ENCODE measurements around the gene SLC39A10.

Gene SLC39A10

DNA sequence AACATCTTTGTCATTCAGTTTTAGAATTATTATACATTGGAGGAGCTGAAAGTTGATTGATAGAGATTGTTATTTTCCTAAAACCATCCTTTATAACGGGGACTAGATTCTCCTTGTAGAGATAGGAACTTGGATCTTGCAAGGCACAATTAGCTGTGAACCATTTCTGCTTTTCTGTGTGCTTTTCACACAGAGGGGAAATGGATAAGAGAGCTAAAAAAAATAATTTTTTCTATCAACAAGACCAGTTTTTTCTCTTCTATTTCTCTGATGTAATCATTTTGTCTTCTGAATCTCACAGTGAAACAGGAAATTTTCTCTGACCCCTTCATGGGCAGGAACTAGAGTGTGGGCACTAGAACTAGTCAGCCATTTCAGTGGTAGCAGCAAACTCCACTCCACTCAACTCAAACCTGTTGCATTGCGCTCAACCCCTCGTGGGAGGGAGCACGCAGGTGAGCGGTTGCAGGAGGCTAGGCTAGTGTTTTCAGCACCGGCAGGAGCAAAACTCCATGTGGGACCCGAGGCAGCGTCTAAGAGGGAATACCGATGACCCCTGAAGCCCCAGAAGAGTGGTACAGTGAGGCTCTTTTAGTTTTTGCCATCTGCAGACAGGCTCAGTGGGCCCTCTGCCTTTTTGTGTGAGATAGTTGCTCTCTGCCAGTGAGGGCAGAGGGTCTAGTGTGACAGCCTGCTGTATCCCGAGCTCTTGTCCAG, 24.0 kb upstream of the SLC39A10 start:
- no peaks in the 10 kb centered on the region for H3K27me3 ChIP-seq
- H3K4me1 ChIP-seq (ENCODE audit: control insufficient read depth in 1 of 2, insufficient read depth in 1 of 2, low read depth in 1 of 2, low read length in 1 of 2) = no peaks in the 10 kb centered on the region
- no peak overlapping the region for H3K4me3 ChIP-seq (ENCODE audit: low read depth in 1 of 2, low read length in 1 of 2)
- no peaks in the 10 kb centered on the region for H3K36me3 ChIP-seq
- no peak overlapping the region for H3K27ac ChIP-seq
- H3K9me3 ChIP-seq = no peaks in the 10 kb centered on the region
- no peak for TF ChIP-seq CTCF (IDR thresholded peaks at IDR 0.05)

GRCh38 chr2:195633573-195633870, 23.5 kb upstream of the SLC39A10 start:
- H3K27ac ChIP-seq = no peak overlapping the region
- no peak for TF ChIP-seq CTCF (IDR thresholded peaks at IDR 0.05)
- H3K36me3 ChIP-seq = no peaks in the 10 kb centered on the region
- no peaks in the 10 kb centered on the region for H3K4me1 ChIP-seq (ENCODE audit: control insufficient read depth in 1 of 2, insufficient read depth in 1 of 2, low read depth in 1 of 2, low read length in 1 of 2)
- no peaks in the 10 kb centered on the region for H3K27me3 ChIP-seq
- no peak overlapping the region for H3K4me3 ChIP-seq (ENCODE audit: low read depth in 1 of 2, low read length in 1 of 2)
- H3K9me3 ChIP-seq = no peaks in the 10 kb centered on the region

GRCh38 chr2:195633974-195634373, 23.1 kb upstream of the SLC39A10 start:
- Histone ChIP-seq H3K4me1 (ENCODE audit: control insufficient read depth in 1 of 2, insufficient read depth in 1 of 2, low read depth in 1 of 2, low read length in 1 of 2) (no peaks in the 10 kb centered on the region), H3K36me3 (no peaks in the 10 kb centered on the region), H3K9me3 (no peaks in the 10 kb centered on the region), H3K27me3 (no peaks in the 10 kb centered on the region), H3K27ac (no peak overlapping the region), H3K4me3 (ENCODE audit: low read depth in 1 of 2, low read length in 1 of 2) (no peak overlapping the region)
- TF ChIP-seq CTCF (IDR thresholded peaks at IDR 0.05) = no peak

GRCh38 chr2:195636890-195637289, 20.1 kb upstream of the SLC39A10 start:
- no peaks in the 10 kb centered on the region for H3K27me3 ChIP-seq
- H3K4me3 ChIP-seq (ENCODE audit: low read depth in 1 of 2, low read length in 1 of 2) = no peak overlapping the region
- TF ChIP-seq CTCF (IDR thresholded peaks at IDR 0.05) = no peak
- no peaks in the 10 kb centered on the region for H3K9me3 ChIP-seq
- no peaks in the 10 kb centered on the region for H3K36me3 ChIP-seq
- no peak overlapping the region for H3K27ac ChIP-seq
- H3K4me1 ChIP-seq (ENCODE audit: control insufficient read depth in 1 of 2, insufficient read depth in 1 of 2, low read depth in 1 of 2, low read length in 1 of 2) = no peaks in the 10 kb centered on the region

DNA sequence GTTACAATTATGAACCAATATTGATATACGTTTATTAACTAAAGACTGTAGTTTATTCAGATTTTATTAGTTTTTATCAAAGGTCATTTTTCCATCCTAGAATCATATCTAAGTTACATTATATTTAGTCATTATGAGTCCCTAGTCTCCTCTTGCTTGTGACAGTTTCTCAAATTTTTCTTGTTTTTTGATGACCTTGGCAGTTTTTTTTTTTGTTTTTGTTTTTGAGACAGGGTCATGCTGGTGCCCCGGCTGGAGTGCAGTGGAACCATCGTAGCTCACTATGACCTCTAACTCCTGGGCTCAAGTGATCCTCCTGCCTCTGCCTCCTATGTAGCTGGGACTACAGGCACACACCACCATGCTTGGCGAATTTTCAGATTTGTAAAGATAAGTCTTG, 18.3 kb upstream of the SLC39A10 start:
- Histone ChIP-seq H3K27me3 (no peaks in the 10 kb centered on the region), H3K4me3 (ENCODE audit: low read depth in 1 of 2, low read length in 1 of 2) (no peak overlapping the region), H3K36me3 (no peaks in the 10 kb centered on the region), H3K4me1 (ENCODE audit: control insufficient read depth in 1 of 2, insufficient read depth in 1 of 2, low read depth in 1 of 2, low read length in 1 of 2) (no peaks in the 10 kb centered on the region), H3K9me3 (no peaks in the 10 kb centered on the region), H3K27ac (no peak overlapping the region)
- no peak for TF ChIP-seq CTCF (IDR thresholded peaks at IDR 0.05)
